ENCODE results near the gene ZFHX3.

GRCh38 chr16:73014768-73015167, 33.2 kb downstream of the ZFHX3 start:
- TF ChIP-seq TAF7 (optimal IDR thresholded peaks at IDR 0.05; ENCODE audit: borderline replicate concordance, low read depth, low read length) (no peak), CTCF (IDR thresholded peaks at IDR 0.05; ENCODE audit: control extremely low read depth in 1 of 3, insufficient read depth in 1 of 3, low read depth in 1 of 3, low read length in 3 of 3) (no peak), RFX5 (IDR thresholded peaks at IDR 0.05; ENCODE audit: borderline replicate concordance, low read depth, low read length) (no peak), BACH1 (IDR thresholded peaks at IDR 0.05; ENCODE audit: low read length) (no peak), GABPA (IDR thresholded peaks at IDR 0.05; ENCODE audit: borderline replicate concordance, insufficient read depth, low read length) (no peak), RXRA (IDR thresholded peaks at IDR 0.05; ENCODE audit: insufficient read depth, low read depth, low read length) (no peak), CREB1 (IDR thresholded peaks at IDR 0.05) (no peak), JUND (IDR thresholded peaks at IDR 0.05; ENCODE audit: low read length) (no peak), SUZ12 (IDR thresholded peaks at IDR 0.05; ENCODE audit: low read length) (no peak), POLR2AphosphoS5 (IDR thresholded peaks at IDR 0.05; ENCODE audit: low read depth, low read length) (no peak)
